DOHH2 (cell line): Measurements from ENCODE around the gene ANKS1B.

ENCODE experiments used
- H3F3A ChIP-seq: fragments of 200-600 bp; sonication (generic), shearing (Covaris generic); 2 replicates; pipeline ENCODE4 v1.6.0; 2016; ENCODE audit warnings: antibody characterized with exemption, mild to moderate bottlenecking; ENCODE audit not compliant: control insufficient read depth, insufficient read depth
- H3K27ac ChIP-seq: fragments of 200-600 bp; sonication (generic); 2 replicates; pipeline ENCODE4 v1.5.1; 2014; ENCODE audit warnings: low read depth, mild to moderate bottlenecking, low read length, moderate library complexity
- H3K27me3 ChIP-seq: fragments of 200-600 bp; sonication (generic); 2 replicates; pipeline ENCODE4 v1.6.1; 2014; ENCODE audit warnings: mild to moderate bottlenecking, low read length, mixed read lengths; ENCODE audit not compliant: control insufficient read depth
- H3K36me3 ChIP-seq: fragments of 200-600 bp; sonication (generic); 2 replicates; pipeline ENCODE4 v1.6.1; 2014; ENCODE audit warnings: mild to moderate bottlenecking, low read length, moderate library complexity, mixed read lengths; ENCODE audit not compliant: control insufficient read depth
- H3K4me1 ChIP-seq: fragments of 200-600 bp; sonication (generic); 2 replicates; pipeline ENCODE4 v1.6.1; 2014; ENCODE audit warnings: mild to moderate bottlenecking, low read length, mixed read lengths; ENCODE audit not compliant: control insufficient read depth
- H3K4me2 ChIP-seq: fragments of 200-600 bp; sonication (generic); 2 replicates; pipeline ENCODE4 v1.6.0; 2014; ENCODE audit warnings: mild to moderate bottlenecking, low read length, moderate library complexity
- H3K4me3 ChIP-seq: fragments of 200-600 bp; sonication (generic); 2 replicates; pipeline ENCODE4 v1.5.1; 2014; ENCODE audit warnings: mild to moderate bottlenecking, low read length, mixed read lengths
- H3K79me2 ChIP-seq: fragments of 200-600 bp; sonication (generic); 2 replicates; pipeline ENCODE4 v1.6.1; 2014; ENCODE audit warnings: mild to moderate bottlenecking, low read length, mixed read lengths; ENCODE audit not compliant: control insufficient read depth
- H3K9me2 ChIP-seq: fragments of 200-600 bp; sonication (generic); replicated peaks from 2 replicates; pipeline ENCODE4 v1.6.1; 2014; ENCODE audit warnings: mild to moderate bottlenecking, low read length, mixed read lengths; ENCODE audit not compliant: control insufficient read depth
- H3K9me3 ChIP-seq: fragments of 200-600 bp; sonication (generic); 2 replicates; pipeline ENCODE4 v1.6.1; 2014; ENCODE audit warnings: antibody characterized with exemption, low read length, mixed read lengths; ENCODE audit not compliant: control insufficient read depth, insufficient read depth
- H4K20me1 ChIP-seq: fragments of 200-600 bp; sonication (generic); 2 replicates; pipeline ENCODE4 v1.6.0; 2014; ENCODE audit warnings: low read depth, mild to moderate bottlenecking, antibody characterized with exemption, low read length, moderate library complexity; ENCODE audit not compliant: control insufficient read depth, insufficient read depth
- EZH2phosphoT487 ChIP-seq: fragments of 200-600 bp; sonication (generic); IDR thresholded peaks from 2 replicates; pipeline ENCODE4 v1.6.1; 2017; ENCODE audit warnings: borderline replicate concordance, mild to moderate bottlenecking, antibody characterized with exemption, low read length, moderate library complexity, mixed read lengths
- TF ChIP-seq, protein P1 (sequence below): fragments of 200-600 bp; sonication (generic); IDR thresholded peaks from one replicate; pipeline ENCODE4 v1.5.1; 2014; ENCODE audit warnings: antibody characterized with exemption, mild to moderate bottlenecking, low read depth, low read length; ENCODE audit not compliant: poor library complexity, severe bottlenecking

ANKS1B gene

DNA sequence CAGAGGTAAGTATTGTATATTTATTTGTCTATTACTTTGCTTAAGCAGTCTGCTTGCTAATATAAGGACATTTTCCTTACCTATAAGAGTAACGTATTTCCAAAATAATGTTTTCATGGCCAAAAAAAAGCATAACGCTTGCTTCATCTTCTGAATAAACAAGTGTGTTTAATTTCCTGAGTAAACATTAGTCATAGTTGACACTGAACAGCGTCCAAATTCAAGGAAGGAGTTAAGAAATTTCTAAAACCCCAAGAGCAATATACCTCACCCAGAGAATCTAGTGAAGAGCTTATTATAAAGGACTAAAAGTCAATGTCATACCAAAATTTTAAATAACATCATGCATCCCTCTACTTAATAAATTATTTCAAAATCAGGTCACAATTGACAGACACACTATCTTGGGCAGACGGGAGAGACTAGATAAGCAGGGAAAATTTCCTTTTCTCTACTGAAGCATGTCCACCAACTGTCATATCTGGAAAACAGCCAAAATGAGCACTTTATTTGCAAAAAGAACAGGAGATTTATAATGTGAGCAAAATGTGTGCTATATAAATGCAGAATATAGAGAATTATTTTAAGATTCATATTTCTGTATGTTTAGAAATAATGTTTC lies 25.1 kb downstream of the ANKS1B start:
- TF ChIP-seq, protein P1, sequence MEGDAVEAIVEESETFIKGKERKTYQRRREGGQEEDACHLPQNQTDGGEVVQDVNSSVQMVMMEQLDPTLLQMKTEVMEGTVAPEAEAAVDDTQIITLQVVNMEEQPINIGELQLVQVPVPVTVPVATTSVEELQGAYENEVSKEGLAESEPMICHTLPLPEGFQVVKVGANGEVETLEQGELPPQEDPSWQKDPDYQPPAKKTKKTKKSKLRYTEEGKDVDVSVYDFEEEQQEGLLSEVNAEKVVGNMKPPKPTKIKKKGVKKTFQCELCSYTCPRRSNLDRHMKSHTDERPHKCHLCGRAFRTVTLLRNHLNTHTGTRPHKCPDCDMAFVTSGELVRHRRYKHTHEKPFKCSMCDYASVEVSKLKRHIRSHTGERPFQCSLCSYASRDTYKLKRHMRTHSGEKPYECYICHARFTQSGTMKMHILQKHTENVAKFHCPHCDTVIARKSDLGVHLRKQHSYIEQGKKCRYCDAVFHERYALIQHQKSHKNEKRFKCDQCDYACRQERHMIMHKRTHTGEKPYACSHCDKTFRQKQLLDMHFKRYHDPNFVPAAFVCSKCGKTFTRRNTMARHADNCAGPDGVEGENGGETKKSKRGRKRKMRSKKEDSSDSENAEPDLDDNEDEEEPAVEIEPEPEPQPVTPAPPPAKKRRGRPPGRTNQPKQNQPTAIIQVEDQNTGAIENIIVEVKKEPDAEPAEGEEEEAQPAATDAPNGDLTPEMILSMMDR: no peak
- no peaks in the 10 kb centered on the region for H3K9me3 ChIP-seq
- no peaks in the 10 kb centered on the region for H3K79me2 ChIP-seq
- H4K20me1 ChIP-seq: no peaks in the 10 kb centered on the region
- H3K4me2 ChIP-seq: no peak overlapping the region
- no peaks in the 10 kb centered on the region for H3K27me3 ChIP-seq
- H3F3A ChIP-seq: no peaks in the 10 kb centered on the region
- H3K9me2 ChIP-seq: no peaks in the 10 kb centered on the region
- H3K36me3 ChIP-seq: no peaks in the 10 kb centered on the region
- H3K4me3 ChIP-seq: no peak overlapping the region
- H3K4me1 ChIP-seq: no peaks in the 10 kb centered on the region
- no peak overlapping the region for H3K27ac ChIP-seq

GRCh38 chr12:99957866-99958466 lies 26.8 kb downstream of the ANKS1B start:
- Histone ChIP-seq H3K9me2 (no peaks in the 10 kb centered on the region), H3K36me3 (no peaks in the 10 kb centered on the region), H4K20me1 (no peaks in the 10 kb centered on the region), H3K9me3 (no peaks in the 10 kb centered on the region), H3K4me2 (no peak overlapping the region), H3F3A (no peaks in the 10 kb centered on the region), H3K27me3 (no peaks in the 10 kb centered on the region), H3K4me1 (no peaks in the 10 kb centered on the region), H3K27ac (no peak overlapping the region), H3K79me2 (no peaks in the 10 kb centered on the region), H3K4me3 (no peak overlapping the region)
- no peak for TF ChIP-seq EZH2phosphoT487
- TF ChIP-seq, protein P1: no peak

- no peaks in the 10 kb centered on the region for H3K4me1 ChIP-seq
- no peaks in the 10 kb centered on the region for H3K27me3 ChIP-seq
- no peaks in the 10 kb centered on the region for H3K79me2 ChIP-seq
- H3K27ac ChIP-seq: no peak overlapping the region
- TF ChIP-seq EZH2phosphoT487: no peak
- TF ChIP-seq, protein P1: no peak
- H3F3A ChIP-seq: no peaks in the 10 kb centered on the region
- no peaks in the 10 kb centered on the region for H3K9me2 ChIP-seq
- no peak overlapping the region for H3K4me3 ChIP-seq
- no peak overlapping the region for H3K4me2 ChIP-seq
- H3K36me3 ChIP-seq: no peaks in the 10 kb centered on the region
- no peaks in the 10 kb centered on the region for H4K20me1 ChIP-seq
- H3K9me3 ChIP-seq: no peaks in the 10 kb centered on the region
These were observed 30.0 kb downstream of the ANKS1B start for GRCh38 chr12:99954724-99955123.
